Psoas muscle (tissue), 8 donors: ENCODE data around the gene ST8SIA5. TPM values are rescaled to one million over a fixed set of nuclear protein-coding genes. Genes with fewer than 3 reads are reported as not detected.

Experiments
- ATAC-seq, 4 donors: fragments of 200-7000 bp; cut with Tn5 transposase; one replicate each; pipeline ENCODE4 v1.9.1; 2020; ENCODE audit warnings: moderate library complexity in 3 of 4, mild to moderate bottlenecking in 2 of 4
- DNase-seq, 2 donors: peaks; one replicate each; pipeline ENCODE4 v3.0.0-alpha.2; 2020
- H3K27ac ChIP-seq: fragments of 200-600 bp; one replicate; pipeline ENCODE4 v1.8.0; 2022
- H3K27me3 ChIP-seq, 3 donors: fragments of 200-600 bp in 1 of 3; one replicate each; pipeline versions ENCODE4 v1.6.1 to v1.8.0; 2013 to 2022; ENCODE audit warnings: low read length in 2 of 3, mild to moderate bottlenecking in 2 of 3, moderate library complexity in 1 of 3; ENCODE audit not compliant: insufficient read depth in 3 of 3
- H3K36me3 ChIP-seq, 2 donors: fragments of 200-600 bp in 1 of 2; one replicate each; pipeline versions ENCODE4 v1.6.1 to v1.8.0; 2013 to 2022; ENCODE audit warnings: low read depth in 1 of 2, mild to moderate bottlenecking in 1 of 2, moderate library complexity in 1 of 2; ENCODE audit not compliant: insufficient read depth in 1 of 2
- H3K4me1 ChIP-seq: fragments of 200-600 bp; one replicate; pipeline ENCODE4 v1.8.0; 2022
- H3K4me3 ChIP-seq: fragments of 200-600 bp; one replicate; pipeline ENCODE4 v1.8.0; 2022; ENCODE audit warnings: mild to moderate bottlenecking
- H3K9me3 ChIP-seq: fragments of 200-600 bp; one replicate; pipeline ENCODE4 v1.8.0; 2022
- CTCF ChIP-seq: fragments of 200-600 bp; IDR thresholded peaks from one replicate; pipeline ENCODE4 v1.8.0; 2022; ENCODE audit warnings: antibody characterized with exemption
- WGBS, 3 donors: extraction: QIAGEN DNeasy Blood & Tissue Kit; methylation state at CpG; one replicate each; pipeline versions ENCODE4 v1.1.6 to v1.1.7; 2013; 5-methylcytosine and 5-hydroxymethylcytosine counted together
- intact Hi-C, 2 donors: fragments of 100-400 bp; cut with DNase I; formaldehyde crosslinking; loops; one replicate each; pipeline versions ENCODE4 v1.11.0 to v1.14.2; 2022
- polyA plus RNA-seq, 3 donors: library from polyadenylated mRNA; stranded (reverse); fragments of 200-250 nt; gene quantifications; one replicate each; pipeline ENCODE4 v1.2.3, GENCODE V29; 2013
- total RNA-seq, 4 donors: library from RNA; stranded (reverse); fragmentation: NEBNext Ultra II Directional in 2 of 4; extraction: Animal tissue kit (Norgen Biotek cat#: 25700) in 2 of 4; gene quantifications; one replicate each; pipeline versions ENCODE4 v1.2.1 to v1.2.4, GENCODE V29; 2021 to 2023
- donor health status: healthy with polysubstance abuse.
- donor health status: DM: no; HTN: no; CAD: no; lungs with moderate emphysema.
- donor health status: Bipolar disorder and iron deficiency.
- donor health status: healthy.
- donor health status: DM: yes; HTN: yes; CAD: no.
- donor health status: DM: no; HTN: no; CAD: no.
- donor health status: DM: no; HTN: no; CAD: no.
- donor health status: DM: yes; HTN: yes; CAD: no.

ST8SIA5 gene
- total and polyA plus RNA-seq, 7 donors = 1.8 to 9.9 (median 3.2) TPM

- DNase-seq = no peak
- no peak for TF ChIP-seq CTCF
- 92 to 95% (median 93%) methylated on average over 4 of the region's 4 CpGs for WGBS, 3 donors
- Histone ChIP-seq H3K4me3 (no peak overlapping the region), H3K27me3 (no peaks in the 10 kb centered on the region), H3K27ac (no peak overlapping the region), H3K4me1 (no peaks in the 10 kb centered on the region), H3K9me3 (no peaks in the 10 kb centered on the region), H3K36me3 (no peaks in the 10 kb centered on the region)
- ATAC-seq = no peak
- intact Hi-C loops = no loop called here
These were observed 134.4 kb downstream of the ST8SIA5 start for GRCh38 chr18:46622451-46622850.

- DNase-seq (no peak), ATAC-seq (no peak)
- H3K9me3 ChIP-seq = no peaks in the 10 kb centered on the region
- intact Hi-C loops = no loop called here
- H3K27me3 ChIP-seq = no peaks in the 10 kb centered on the region
- no peak for TF ChIP-seq CTCF
- WGBS, 3 donors = 59 to 68% (median 62%) methylated on average over 2 of the region's 2 CpGs
- H3K4me3 ChIP-seq = no peak overlapping the region
- no peaks in the 10 kb centered on the region for H3K36me3 ChIP-seq
- no peak overlapping the region for H3K27ac ChIP-seq
- no peaks in the 10 kb centered on the region for H3K4me1 ChIP-seq
These were observed 135.0 kb downstream of the ST8SIA5 start for GRCh38 chr18:46621871-46622270.

GRCh38 chr18:46621111-46621766, 135.6 kb downstream of the ST8SIA5 start:
- no peaks in the 10 kb centered on the region for H3K27me3 ChIP-seq
- WGBS, 3 donors = 77 to 84% (median 80%) methylated on average over 6 of the region's 6 CpGs

GRCh38 chr18:46619559-46619958, 137.3 kb downstream of the ST8SIA5 start:
- Histone ChIP-seq H3K4me3 (no peak overlapping the region), H3K27me3 (no peaks in the 10 kb centered on the region), H3K36me3 (no peaks in the 10 kb centered on the region), H3K4me1 (no peaks in the 10 kb centered on the region), H3K27ac (no peak overlapping the region), H3K9me3 (no peaks in the 10 kb centered on the region)
- DNase-seq (no peak), ATAC-seq (no peak)
- intact Hi-C loops = no loop called here
- TF ChIP-seq CTCF = no peak
- WGBS, 3 donors = 64 to 70% (median 67%) methylated on average over 3 of the region's 3 CpGs

More at GRCh38 chr18:46621111-46621766, 135.6 kb downstream of the ST8SIA5 start:
- TF ChIP-seq CTCF = no peak
- ATAC-seq (no peak), DNase-seq (no peak)
- no peaks in the 10 kb centered on the region for H3K9me3 ChIP-seq
- H3K4me1 ChIP-seq = no peaks in the 10 kb centered on the region
- intact Hi-C loops = no loop called here
- no peaks in the 10 kb centered on the region for H3K36me3 ChIP-seq
- H3K4me3 ChIP-seq = no peak overlapping the region
- H3K27ac ChIP-seq = no peak overlapping the region

Other genes starting within 250 kb of the ST8SIA5 start
- gene LOXHD1, start 99.8 kb downstream of the ST8SIA5 start, total RNA-seq = under 1 TPM; 0.11 to 0.34 (median 0.12) TPM
- gene LOXHD1, start 99.8 kb downstream of the ST8SIA5 start, polyA plus RNA-seq = under 1 TPM in 2 of 3 donors, not detected in 1; 0.06 to 0.30 TPM
- 10 to 100 TPM; 44.8 to 66.7 (median 61.3) TPM for gene PIAS2, start 160.5 kb upstream of the ST8SIA5 start, total RNA-seq
- gene PIAS2, start 160.5 kb upstream of the ST8SIA5 start, polyA plus RNA-seq = 10 to 100 TPM in 1 of 3 donors, 1 to 10 TPM in 2; 5.5 to 20.3 (median 9.2) TPM
- 1 to 10 TPM in 2 of 4 donors, under 1 TPM in 2; 0.21 to 1.7 (median 0.79) TPM for gene KATNAL2, start 160.5 kb upstream of the ST8SIA5 start, total RNA-seq
- gene KATNAL2, start 160.5 kb upstream of the ST8SIA5 start, polyA plus RNA-seq = under 1 TPM; 0.19 to 0.49 (median 0.24) TPM